HG02623 (cell line): ENCODE measurements around the gene SLC6A19.

ENCODE experiments used
- ATAC-seq: cut with Tn5 transposase; IDR thresholded peaks from one replicate; pipeline ENCODE4 v1.9.1; 2021; ENCODE audit warnings: moderate library complexity; ENCODE audit not compliant: unreplicated experiment

SLC6A19 gene

DNA sequence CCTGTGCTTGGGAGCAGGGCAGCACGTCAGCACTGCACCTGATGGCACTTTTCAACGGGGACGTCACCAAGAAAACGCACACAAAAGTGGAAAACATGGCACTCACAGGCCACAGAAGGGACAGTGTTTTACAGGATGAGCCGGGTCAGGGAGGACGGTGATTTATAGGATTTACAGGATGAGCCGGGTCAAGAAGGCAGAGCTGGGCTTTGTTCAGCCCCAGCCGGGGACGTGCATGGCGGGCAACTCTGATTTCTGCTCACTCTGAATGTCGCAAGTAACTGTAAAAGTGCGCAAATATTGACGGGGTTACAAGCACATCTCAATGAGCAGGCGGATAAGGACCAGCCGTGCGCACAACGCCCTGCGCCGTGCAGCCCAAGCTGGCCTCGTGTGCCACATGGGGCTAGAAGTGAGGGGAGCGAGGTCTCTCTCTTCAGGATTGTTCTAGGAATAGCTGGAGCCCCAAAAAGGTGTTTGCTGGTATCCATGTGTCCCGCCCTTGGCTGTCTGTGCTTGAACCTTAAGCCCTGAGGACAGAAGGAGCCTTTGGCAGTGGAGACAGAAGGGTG, 40.2 kb downstream of the SLC6A19 start:
- no peak for ATAC-seq

DNA sequence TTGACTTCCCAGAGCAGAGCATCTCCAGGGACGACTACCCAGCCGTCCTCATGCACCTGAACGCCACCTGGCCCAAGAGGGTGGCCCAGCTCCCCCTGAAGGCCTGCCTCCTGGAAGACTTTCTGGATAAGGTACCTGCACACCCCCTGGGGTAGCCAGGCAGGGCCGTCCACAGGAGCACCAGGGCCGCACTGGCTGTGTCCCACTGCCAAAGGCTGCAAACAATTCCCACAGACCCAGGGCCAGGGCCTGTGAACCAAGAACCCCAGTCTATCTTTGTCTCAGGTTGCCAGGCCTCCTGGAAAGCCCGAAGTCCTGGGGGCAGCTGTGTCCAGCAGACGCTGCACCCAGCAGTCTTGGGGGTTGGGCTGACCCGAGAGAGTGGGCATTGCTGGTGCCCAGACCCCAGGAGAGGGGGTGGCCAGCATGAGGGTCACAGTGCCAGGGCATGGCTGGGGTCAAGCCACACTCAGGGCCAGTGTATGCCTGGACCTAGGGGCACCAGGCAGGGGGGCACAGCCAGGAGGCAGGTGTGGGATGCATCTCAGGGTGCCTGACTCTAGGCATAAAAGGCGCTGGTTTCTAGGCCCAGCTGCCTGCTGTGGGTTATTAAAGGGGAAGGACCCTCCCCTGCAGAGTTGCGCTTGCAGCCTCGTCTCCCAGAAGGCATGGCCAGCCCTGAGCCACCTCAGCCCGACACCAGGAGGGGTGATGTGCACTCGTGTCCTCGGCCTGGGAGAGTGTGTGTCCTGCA, 41.5 kb downstream of the SLC6A19 start:
- ATAC-seq: no peak

DNA sequence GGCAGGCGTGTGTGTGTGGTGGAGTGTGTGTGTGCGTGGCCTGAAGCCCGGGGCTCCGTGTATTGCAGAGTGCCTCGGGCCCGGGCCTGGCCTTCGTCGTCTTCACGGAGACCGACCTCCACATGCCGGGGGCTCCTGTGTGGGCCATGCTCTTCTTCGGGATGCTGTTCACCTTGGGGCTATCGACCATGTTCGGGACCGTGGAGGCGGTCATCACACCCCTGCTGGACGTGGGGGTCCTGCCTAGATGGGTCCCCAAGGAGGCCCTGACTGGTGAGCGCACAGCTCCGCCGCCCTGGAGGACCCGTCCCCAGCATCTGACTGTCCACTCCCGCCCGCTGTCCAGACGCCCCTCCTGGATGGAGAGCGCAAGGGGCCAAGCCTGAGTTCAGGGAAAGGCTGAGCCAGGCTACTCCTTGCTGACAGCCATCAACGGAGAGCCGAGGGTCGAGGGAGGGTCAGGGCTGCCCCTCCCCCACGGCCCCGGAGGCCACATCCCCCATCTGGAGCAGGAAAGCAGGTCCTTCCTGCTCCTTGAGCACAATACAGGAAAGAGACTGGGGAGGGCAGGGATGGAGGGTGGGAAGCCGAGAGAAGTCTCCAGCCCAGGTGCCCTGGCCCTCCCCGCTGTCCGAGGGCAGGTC, 42.2 kb downstream of the SLC6A19 start:
- no peak for ATAC-seq

DNA sequence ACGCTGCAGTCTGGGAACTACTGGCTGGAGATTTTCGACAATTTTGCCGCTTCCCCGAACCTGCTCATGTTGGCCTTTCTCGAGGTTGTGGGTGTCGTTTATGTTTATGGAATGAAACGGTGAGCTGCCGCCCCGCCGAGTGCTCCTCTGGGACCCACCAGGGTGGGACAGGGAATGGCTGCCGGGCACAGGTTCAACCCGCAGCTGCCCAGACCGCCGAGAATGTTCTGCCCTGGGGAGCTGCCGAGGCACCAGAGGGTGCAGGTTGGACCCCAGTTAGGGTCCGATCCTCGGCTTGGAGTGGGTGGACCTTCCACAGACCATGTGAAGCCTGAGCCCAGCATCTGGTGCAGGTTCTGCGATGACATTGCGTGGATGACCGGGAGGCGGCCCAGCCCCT, 42.9 kb downstream of the SLC6A19 start:
- ATAC-seq: no peak

DNA sequence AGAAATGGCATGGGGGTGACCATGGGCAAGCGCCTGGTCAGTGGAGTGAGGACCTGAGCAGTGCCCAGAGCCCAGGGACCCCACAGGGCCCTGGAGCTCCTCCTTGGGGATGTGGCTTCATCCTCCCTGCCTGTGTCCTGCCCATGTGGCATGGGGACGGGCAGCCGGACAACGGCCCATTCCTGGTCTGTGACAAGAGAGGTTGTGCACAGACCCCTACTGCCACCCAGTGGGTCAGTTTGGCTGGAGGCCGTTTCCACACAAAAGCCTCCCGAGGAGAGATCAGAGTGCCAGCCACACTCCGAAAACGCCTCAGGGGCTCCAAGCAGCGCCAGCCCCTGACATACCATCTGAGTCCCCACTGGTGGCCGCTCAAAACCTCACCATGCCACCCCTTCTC, 43.6 kb downstream of the SLC6A19 start:
- no peak for ATAC-seq

DNA sequence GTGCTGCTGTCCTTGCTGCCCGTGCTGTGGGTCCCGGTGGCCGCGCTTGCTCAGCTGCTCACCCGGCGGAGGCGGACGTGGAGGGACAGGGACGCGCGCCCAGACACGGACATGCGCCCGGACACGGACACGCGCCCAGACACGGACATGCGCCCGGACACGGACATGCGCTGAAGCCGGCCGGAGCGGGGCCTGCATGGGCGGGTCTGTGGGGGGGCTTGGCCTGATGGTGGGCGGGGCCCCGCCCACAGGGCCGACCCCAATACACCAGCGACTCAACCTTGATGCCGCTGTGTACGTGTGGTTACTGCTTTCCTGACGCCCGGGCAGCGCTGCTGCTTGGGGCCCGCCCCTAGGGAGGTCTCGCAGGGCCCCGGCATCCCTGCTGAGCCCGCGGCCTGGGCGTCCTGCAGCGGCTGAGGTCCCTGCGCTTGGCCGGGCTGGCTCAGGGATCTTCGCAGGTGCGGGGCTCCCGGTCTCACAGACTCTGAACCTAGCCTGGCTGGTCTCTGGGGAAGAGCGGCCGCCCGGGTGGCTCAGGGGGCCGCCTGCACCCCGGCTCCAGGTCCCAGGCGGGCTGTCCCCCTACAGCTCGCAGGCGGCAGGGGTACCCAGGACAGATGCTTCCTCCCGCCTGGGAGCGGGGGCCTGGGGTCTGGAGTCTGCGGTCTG, 44.6 kb downstream of the SLC6A19 start:
- ATAC-seq: no peak

DNA sequence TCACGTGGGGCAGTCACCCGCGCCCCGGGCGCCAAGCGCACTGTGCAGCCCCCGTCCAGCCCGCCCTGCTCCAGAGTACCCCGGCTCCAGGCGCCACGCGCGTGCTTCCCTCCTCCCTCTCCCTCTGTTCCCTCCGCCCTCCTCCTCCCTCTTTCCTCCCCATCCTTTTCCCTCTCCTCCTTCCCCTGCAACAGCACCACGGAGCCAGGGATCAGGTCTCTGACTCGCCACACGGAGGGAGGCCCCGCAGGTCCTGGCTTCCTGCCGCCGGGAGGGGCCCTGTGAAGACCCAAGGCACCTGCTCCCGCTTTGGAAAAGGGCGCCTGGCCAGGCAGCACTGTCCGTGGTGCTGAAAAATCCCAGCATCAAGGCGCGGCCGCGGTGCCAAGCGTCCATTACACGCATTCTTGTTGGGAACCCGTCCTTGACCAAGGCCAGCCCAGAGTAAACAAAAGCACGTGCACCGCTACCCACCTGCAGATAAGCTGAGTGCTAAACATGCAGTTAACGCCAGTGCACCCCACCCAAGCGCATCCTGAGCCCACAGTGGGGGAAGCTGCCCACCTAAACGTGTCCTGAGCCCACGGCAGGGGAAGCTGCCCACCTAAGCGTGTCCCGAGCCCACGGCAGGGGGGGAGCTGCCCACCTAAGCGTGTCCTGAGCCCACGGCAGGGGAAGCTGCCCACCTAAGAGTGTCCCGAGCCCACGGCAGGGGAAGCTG, 45.5 kb downstream of the SLC6A19 start:
- no peak for ATAC-seq

DNA sequence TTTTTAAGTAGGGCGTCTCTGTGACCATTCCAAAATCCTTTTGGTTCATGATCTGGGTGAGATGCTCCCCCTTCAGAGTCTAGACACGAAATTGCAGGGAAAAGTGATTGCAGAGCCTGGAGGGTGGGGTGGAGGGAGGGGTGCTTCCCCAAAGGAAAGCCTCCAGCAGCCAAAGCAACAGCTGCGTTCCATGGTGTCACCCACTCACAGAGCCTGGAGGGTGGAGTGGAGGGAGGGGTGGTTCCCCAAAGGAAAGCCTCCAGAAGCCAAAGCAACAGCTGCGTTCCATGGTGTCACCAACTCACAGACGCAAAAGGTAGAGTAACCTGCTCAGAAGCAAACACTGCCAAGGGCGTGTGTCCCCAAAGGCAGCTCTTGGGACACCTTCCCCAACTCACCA, 46.4 kb downstream of the SLC6A19 start:
- no peak for ATAC-seq

DNA sequence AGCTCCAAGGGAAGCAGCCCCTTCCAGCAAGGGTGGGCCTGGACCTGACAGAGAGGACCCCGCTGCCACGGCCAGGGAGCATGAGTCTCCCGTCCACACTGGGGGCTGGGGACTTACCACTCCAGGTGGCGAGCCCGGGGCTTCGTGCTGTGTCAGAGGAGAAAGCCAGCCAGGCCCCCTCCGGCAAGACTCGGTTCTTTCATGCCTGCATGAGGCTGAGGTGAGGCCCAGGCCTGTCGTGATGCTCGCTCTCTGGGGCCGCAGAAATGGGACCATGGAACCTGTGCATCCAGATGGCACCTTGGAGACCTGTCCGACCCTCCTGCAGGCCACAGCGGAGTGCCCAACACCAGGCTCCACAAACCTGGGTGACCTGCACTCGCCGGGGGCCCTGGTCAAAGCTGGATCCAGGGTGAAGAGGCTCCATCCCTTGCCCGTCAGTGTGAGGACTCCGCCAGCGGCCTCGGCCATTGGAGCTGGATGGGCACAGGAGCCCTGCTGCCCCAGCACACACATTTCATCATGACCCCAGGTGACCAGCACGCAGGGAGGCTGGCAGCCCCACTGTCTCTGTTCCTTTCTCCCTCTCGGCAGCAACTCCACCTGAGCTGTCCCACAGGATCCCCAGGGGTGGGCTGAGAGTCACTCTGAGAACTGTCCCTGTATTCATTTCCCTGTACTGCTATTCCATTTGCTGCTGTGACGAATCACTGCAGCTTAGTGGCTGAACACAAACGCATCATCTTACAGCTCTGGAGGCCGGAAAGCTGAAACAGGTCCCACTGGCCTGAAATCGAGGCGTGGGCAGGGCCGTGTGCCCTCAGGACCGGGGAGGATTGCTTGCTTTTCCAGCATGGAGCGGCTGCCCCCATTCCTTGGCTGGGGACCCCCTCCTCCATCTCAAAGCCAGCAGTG, 48.2 kb downstream of the SLC6A19 start:
- ATAC-seq: no peak

DNA sequence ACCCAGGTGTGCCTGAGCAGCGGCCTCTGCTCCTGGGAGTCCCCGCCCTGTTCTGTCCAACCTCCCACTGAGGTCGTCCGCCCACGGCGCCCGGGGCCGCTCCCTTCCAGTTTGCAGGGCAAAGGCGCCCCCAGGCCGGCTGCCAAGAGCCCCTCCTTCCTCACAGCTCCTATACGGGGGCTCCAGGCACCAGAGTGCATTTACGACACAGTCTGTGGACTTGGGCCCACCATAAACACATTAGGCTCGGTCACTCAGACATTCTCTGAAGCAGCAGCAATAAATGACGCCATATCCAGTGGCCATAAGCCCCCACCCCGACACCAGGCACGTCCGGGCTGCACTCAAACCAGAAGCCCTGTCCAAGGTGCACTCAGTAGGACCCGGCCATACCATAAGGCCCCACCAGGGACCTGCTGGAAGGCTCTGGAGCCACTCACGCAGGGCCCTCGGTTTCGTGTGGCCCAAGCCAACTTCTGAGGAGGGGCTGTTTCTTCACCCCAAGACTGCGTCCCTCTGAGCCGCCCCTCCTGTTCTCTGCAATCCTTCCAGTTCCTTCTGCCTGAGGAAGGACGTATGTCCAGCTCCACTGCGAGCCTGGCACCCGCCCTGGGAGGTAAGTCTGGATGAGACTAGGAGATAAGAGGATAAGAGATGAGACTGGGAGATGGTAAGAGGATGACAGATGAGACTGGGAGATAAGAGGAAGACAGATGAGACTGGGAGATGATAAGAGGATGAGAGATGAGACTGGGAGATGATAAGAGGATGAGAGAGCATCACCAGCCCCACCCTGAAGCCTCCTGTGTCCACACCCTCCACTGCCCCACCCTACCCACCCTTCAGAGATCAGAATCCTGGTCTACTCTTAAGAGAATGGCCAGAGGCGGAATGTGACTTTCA, 50.5 kb downstream of the SLC6A19 start:
- no peak for ATAC-seq

DNA sequence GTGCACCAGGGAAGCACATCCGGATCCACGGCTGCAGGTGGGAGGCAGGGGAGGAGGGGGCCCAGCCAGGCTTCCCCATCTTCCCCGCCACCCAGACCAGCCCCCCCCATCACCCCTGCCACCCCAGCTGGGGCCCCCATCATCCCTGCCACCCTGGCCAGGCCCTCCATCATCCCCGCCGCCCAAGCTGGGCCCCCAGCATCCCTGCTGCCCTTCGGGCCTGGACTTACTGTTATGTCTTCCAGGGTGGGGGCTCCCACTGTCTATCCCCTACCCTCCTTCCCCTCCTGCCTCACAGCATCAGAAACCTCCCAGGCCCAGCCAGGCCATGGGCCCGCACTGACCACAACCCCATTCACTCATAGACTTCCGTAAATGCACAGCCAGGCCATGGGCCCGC, 51.3 kb downstream of the SLC6A19 start:
- no peak for ATAC-seq

DNA sequence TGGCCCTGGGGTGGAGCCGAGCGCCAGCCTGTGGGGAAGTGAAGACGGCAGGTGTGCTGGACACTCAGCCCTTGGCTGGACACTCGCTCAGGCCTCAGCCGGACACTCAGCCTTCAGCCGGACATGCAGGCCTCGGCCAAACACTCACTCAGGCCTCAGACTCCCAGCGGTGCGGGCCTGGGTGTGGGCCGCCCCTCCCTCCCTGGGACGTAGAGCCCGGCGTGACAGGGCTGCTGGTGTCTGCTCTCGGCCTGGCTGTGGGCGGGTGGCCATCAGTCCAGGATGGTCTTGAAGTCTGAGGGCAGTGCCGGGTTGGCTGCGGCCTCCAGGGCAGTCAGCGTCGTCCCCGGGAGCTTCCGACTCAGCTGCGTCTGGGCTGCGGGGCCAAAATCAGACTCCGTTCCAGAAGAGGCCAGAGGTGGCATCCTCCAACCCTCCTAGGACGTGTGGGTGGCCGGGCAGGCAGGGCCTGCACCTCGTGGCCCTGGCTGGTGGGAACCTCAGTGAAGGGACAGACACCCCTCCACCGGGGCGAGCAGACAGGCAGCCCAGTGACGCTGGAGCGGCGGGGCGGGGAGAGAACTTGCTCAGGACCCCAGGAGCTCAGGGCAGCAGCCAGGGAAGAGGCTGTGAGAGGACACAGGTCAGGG, 52.2 kb downstream of the SLC6A19 start:
- no peak for ATAC-seq

DNA sequence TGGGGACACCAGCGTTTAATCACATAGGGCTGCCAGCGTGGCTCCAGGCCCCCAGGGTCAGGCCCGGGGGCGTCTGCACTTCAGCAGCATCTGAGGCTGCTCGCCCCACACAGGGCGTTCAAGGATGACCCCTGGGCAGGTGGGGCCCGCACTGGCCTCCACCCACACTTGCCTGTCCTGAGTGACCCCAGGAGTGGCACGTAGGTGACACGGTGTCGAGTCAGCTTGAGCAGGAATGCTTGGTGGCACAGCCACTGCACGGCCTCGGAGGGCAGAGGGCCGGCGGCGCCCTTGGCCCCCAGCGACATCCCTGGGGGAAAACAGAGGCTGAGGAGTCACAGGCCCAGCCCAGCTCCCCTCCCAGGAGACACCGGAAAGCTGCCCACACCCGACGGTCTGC, 52.8 kb downstream of the SLC6A19 start:
- no peak for ATAC-seq

DNA sequence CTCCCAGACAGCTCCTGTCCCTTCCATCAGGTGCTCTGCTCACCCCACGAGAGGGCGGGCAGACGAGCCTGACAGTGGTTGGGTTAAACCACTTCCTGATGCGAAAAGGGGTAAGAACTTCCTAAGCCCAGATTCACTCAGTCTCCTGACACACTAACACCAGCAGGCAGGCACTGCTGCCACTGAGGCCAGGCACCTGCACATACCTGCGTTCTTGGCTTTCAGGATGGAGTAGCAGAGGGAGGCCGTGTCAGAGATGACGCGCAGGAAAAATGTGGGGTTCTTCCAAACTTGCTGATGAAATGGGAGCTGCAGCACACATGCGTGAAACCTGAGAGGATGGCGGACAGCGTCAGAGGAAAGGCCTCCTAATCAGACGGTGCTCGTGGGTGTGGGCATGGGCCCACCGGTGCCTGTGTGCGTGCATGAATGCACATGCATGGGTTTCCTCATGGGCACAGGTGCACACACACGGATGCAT, 53.7 kb downstream of the SLC6A19 start:
- ATAC-seq: no peak

DNA sequence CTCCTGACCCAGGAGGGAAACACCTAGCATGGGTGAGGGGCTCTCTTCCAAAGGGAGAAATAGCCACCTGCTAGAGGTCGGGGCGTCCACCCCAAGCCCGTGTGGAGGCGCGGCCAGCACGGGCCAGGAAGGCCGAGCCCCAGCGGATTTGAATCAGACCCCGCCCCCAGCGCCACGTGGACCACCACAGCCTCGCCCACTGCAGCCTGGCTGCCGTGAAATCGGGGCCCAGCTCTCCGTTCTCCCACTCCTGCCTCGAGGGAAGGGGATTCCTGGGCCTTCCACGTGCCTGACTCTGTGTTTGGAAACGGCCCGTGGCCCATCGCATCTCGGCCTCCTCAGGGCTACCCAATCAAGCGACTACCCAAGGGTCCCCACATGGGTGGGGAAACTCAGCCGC, 55.4 kb downstream of the SLC6A19 start:
- no peak for ATAC-seq

DNA sequence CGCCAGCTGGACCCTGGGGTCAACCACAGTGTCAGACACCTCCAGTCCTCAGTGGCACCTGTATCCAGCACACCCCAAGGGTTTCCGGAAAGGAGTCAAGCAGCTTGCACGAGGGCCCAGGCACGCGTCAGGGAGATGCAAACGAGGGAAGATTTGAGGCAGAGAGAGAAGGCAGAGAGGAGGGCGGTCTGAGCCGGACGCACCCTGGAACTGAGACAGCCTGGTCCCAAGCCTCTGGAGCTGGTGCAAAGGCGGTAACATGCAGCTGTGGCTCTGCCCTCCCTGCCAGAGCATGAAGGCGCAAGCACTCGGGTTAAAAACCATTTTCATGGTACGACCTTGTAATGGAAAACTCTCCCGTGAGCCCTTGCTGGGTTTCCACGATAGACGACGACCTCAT, 56.0 kb downstream of the SLC6A19 start:
- ATAC-seq: no peak

DNA sequence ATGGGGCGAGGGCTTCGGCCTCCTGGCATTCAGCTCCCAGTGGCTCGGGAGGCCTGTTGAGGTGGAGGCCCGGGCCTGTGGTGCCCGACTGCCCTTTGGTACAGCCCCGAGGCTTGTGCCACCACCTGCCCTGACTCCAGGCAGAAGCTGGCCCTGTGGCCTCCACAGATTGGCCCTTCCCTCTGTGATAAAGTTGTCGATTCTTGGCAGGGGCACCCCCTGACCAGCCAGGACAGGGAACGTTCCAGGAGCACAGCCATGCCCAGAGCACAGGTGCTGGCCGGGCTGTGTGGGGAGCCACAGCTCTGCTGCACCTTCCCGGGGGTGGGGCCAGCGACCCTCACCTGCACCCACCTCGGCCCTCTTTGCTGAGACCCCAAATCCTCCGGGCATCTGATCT, 56.4 kb downstream of the SLC6A19 start:
- no peak for ATAC-seq

DNA sequence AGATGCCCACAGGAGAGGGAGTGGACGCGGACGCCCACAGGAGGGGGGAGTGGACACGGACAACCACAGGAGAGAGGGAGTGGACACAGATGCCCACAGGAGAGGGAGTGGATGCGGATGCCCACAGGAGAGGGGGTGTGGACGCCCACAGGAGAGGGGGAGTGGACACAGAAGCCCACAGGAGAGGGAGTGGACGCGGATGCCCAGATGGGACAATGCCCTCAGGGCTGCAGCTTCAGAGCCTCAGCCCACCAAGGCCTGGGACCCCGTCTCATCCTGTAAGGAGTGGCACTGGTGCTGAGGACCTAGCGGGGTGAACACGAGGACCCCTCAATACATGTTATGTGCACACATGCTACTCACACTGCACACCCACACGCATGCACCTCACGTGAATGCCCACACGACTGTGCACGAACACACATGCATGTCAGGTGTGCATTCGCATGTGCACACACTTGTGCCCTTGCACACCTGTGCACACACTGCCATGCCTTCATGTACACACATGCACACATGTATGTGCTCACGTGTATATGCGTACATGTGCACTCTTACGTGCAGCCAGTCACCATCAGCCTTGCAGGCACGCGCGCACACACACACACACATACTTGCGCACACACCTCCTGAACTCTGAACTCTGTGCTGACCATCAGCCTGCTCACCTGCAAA, 58.5 kb downstream of the SLC6A19 start:
- no peak for ATAC-seq
